K562 (cell line): ENCODE measurements around the gene HSPA5. TPM values are rescaled to one million over a fixed set of nuclear protein-coding genes. Genes with fewer than 3 reads are reported as not detected.
A peak's percentile ranks its signal among the peaks of the same experiment; 100 is the strongest.

Experiments used
- CTBP1 ChIP-seq: fragments of 450-650 bp; IDR thresholded peaks from 2 replicates; pipeline ENCODE4 v1.6.1; 2016; ENCODE audit warnings: borderline replicate concordance
- DDX20 ChIP-seq: fragments of 450-650 bp; IDR thresholded peaks from 2 replicates; pipeline ENCODE4 v1.6.1; 2016; ENCODE audit warnings: missing genetic modification characterization, low read depth, mild to moderate bottlenecking, missing compliant biosample characterization, moderate library complexity
- DIDO1 ChIP-seq: fragments of 450-650 bp; IDR thresholded peaks from 2 replicates; pipeline ENCODE4 v1.6.1; 2016; ENCODE audit warnings: low read depth, missing biosample characterization, missing genetic modification characterization
- HDAC8 ChIP-seq: fragments of 450-650 bp; IDR thresholded peaks from 2 replicates; pipeline ENCODE4 v1.6.1; 2016; ENCODE audit warnings: mild to moderate bottlenecking, missing genetic modification characterization, moderate library complexity, missing compliant biosample characterization
- NCOR1 ChIP-seq: fragments of 450-650 bp; IDR thresholded peaks from 2 replicates; pipeline ENCODE4 v1.6.1; 2016; ENCODE audit warnings: mild to moderate bottlenecking, moderate library complexity
- NFIC ChIP-seq: fragments of 450-650 bp; IDR thresholded peaks from 2 replicates; pipeline ENCODE4 v1.6.1; 2017; ENCODE audit warnings: mild to moderate bottlenecking, inconsistent platforms
- POLR2B ChIP-seq: fragments of 450-650 bp; IDR thresholded peaks from 2 replicates; pipeline ENCODE4 v1.6.1; 2018; ENCODE audit warnings: low read depth; ENCODE audit not compliant: partially characterized antibody
- ZNF124 ChIP-seq: sonication (generic); formaldehyde crosslinking; IDR thresholded peaks from 2 replicates; pipeline ENCODE4 v1.8.1; 2022; ENCODE audit warnings: missing genetic modification reagents
- ZNF224 ChIP-seq: sonication (generic); formaldehyde crosslinking; IDR thresholded peaks from 2 replicates; pipeline ENCODE4 v1.8.0; 2022; ENCODE audit warnings: mild to moderate bottlenecking, missing genetic modification reagents
- polyA plus RNA-seq, 8 experiments: library from polyadenylated mRNA; depleted of rRNA in 4 of 8; stranded (reverse) in 5 of 8; unstranded in 3 of 8; fragments of >200 nt; fragmentation: Nextera tagmentation in 2 of 8; fragmentation: Illumina TruSeq in 1 of 8; extraction: Ambion mirVana in 2 of 8; extraction: Trizol in 1 of 8; gene quantifications; 2 replicates each; pipeline versions ENCODE4 v1.2.1 to v1.2.3, GENCODE V29; 2011 to 2014; ENCODE audit warnings: inconsistent platforms in 1 of 8, missing spikeins in 1 of 8
- total RNA-seq, 7 experiments: library from RNA; depleted of rRNA in 6 of 7; stranded (reverse); fragments of >200 nt in 6 of 7; fragmentation: Illumina TruSeq in 2 of 7; extraction: Trizol in 2 of 7; gene quantifications; 2 replicates each; pipeline versions ENCODE4 v1.2.1 to v1.2.3, GENCODE V29; 2011 to 2021; ENCODE audit warnings: low replicate concordance in 1 of 7
- TF ChIP-seq, protein P1 (sequence below), 2 experiments: fragments of 450-650 bp in 1 of 2; sonication (generic) in 1 of 2; formaldehyde crosslinking in 1 of 2; IDR thresholded peaks; 2 replicates each; pipeline versions ENCODE4 v1.7.1 to v1.9.0; 2016 to 2022; ENCODE audit warnings: inconsistent platforms in 1 of 2, mild to moderate bottlenecking in 1 of 2, missing genetic modification reagents in 1 of 2
- TF ChIP-seq, protein P2 (sequence below): fragments of 200-800 bp; sonication (Bioruptor generic); IDR thresholded peaks from 2 replicates; pipeline ENCODE4 v1.6.1; 2016; ENCODE audit warnings: missing genetic modification characterization, missing compliant biosample characterization
- TF ChIP-seq, protein P3 (sequence below): fragments of 450-650 bp; formaldehyde crosslinking; IDR thresholded peaks from 2 replicates; pipeline ENCODE4 v1.4.0; 2022; ENCODE audit warnings: mild to moderate bottlenecking, moderate library complexity

HSPA5 gene
- total and polyA plus RNA-seq, 9 of the 15 experiments (the other 6 are each of a cell fraction or from before 2014, with no cell fraction given) = 48.0 to 265 (median 113) TPM

DNA sequence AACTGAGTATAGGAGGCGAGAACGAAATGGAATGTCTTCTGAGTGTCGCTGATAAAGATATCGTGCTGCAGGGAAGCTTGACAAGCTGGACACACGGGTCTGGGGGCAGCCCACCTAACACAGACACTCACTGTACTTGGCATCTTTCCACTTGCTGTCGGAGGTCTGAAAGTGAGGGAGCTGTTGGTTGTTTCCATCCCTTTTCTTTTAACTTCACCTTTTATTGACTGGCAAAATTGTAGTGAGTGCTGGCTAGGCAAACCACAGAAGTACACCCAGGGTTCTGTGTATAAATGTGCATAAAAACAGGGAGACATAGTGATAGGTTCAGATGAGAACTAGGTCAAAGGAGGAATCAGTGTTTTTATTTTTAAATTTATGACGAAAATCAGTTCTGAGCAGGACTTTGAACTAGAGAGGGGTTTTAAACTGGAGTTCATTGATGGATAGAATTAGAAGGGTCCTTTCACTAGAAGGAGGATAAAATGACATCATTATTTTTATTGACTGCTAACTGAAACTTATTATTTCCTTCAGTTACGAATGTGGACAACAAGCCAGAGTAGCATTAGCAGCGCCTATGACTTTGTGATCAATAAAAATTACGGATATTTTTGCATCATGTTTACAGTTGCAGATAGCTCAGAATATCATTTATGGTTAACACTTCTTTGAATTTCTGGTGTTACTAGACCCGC lies 21.3 kb upstream of the HSPA5 start (continued):
- TF ChIP-seq, protein P1, sequence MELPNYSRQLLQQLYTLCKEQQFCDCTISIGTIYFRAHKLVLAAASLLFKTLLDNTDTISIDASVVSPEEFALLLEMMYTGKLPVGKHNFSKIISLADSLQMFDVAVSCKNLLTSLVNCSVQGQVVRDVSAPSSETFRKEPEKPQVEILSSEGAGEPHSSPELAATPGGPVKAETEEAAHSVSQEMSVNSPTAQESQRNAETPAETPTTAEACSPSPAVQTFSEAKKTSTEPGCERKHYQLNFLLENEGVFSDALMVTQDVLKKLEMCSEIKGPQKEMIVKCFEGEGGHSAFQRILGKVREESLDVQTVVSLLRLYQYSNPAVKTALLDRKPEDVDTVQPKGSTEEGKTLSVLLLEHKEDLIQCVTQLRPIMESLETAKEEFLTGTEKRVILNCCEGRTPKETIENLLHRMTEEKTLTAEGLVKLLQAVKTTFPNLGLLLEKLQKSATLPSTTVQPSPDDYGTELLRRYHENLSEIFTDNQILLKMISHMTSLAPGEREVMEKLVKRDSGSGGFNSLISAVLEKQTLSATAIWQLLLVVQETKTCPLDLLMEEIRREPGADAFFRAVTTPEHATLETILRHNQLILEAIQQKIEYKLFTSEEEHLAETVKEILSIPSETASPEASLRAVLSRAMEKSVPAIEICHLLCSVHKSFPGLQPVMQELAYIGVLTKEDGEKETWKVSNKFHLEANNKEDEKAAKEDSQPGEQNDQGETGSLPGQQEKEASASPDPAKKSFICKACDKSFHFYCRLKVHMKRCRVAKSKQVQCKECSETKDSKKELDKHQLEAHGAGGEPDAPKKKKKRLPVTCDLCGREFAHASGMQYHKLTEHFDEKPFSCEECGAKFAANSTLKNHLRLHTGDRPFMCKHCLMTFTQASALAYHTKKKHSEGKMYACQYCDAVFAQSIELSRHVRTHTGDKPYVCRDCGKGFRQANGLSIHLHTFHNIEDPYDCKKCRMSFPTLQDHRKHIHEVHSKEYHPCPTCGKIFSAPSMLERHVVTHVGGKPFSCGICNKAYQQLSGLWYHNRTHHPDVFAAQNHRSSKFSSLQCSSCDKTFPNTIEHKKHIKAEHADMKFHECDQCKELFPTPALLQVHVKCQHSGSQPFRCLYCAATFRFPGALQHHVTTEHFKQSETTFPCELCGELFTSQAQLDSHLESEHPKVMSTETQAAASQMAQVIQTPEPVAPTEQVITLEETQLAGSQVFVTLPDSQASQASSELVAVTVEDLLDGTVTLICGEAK (IDR thresholded peaks at IDR 0.05) = no peak
- TF ChIP-seq, protein P1 (CRISPR knock-in tag; IDR thresholded peaks at IDR 0.05) = no peak
- TF ChIP-seq, protein P2, sequence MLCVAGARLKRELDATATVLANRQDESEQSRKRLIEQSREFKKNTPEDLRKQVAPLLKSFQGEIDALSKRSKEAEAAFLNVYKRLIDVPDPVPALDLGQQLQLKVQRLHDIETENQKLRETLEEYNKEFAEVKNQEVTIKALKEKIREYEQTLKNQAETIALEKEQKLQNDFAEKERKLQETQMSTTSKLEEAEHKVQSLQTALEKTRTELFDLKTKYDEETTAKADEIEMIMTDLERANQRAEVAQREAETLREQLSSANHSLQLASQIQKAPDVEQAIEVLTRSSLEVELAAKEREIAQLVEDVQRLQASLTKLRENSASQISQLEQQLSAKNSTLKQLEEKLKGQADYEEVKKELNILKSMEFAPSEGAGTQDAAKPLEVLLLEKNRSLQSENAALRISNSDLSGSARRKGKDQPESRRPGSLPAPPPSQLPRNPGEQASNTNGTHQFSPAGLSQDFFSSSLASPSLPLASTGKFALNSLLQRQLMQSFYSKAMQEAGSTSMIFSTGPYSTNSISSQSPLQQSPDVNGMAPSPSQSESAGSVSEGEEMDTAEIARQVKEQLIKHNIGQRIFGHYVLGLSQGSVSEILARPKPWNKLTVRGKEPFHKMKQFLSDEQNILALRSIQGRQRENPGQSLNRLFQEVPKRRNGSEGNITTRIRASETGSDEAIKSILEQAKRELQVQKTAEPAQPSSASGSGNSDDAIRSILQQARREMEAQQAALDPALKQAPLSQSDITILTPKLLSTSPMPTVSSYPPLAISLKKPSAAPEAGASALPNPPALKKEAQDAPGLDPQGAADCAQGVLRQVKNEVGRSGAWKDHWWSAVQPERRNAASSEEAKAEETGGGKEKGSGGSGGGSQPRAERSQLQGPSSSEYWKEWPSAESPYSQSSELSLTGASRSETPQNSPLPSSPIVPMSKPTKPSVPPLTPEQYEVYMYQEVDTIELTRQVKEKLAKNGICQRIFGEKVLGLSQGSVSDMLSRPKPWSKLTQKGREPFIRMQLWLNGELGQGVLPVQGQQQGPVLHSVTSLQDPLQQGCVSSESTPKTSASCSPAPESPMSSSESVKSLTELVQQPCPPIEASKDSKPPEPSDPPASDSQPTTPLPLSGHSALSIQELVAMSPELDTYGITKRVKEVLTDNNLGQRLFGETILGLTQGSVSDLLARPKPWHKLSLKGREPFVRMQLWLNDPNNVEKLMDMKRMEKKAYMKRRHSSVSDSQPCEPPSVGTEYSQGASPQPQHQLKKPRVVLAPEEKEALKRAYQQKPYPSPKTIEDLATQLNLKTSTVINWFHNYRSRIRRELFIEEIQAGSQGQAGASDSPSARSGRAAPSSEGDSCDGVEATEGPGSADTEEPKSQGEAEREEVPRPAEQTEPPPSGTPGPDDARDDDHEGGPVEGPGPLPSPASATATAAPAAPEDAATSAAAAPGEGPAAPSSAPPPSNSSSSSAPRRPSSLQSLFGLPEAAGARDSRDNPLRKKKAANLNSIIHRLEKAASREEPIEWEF (CRISPR knock-in tag) = no peak
- TF ChIP-seq DDX20 (tag) (no peak), POLR2B (no peak), NFIC (peak; percentile 85), DIDO1 (tag) (no peak), ZNF124 (no peak), NCOR1 (peak; percentile 35; the same call in 1 of the 2 replicates), ZNF224 (CRISPR knock-in tag) (no peak), HDAC8 (tag) (no peak), CTBP1 (no peak)
- TF ChIP-seq, protein P3, sequence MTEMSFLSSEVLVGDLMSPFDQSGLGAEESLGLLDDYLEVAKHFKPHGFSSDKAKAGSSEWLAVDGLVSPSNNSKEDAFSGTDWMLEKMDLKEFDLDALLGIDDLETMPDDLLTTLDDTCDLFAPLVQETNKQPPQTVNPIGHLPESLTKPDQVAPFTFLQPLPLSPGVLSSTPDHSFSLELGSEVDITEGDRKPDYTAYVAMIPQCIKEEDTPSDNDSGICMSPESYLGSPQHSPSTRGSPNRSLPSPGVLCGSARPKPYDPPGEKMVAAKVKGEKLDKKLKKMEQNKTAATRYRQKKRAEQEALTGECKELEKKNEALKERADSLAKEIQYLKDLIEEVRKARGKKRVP (CRISPR knock-in tag) = no peak
